T-helper 1 cell (primary cell): Measurements from ENCODE around the gene NLE1.
"Not testable (repeated sequence)": the region's sequence is repeated elsewhere in the genome, so short reads cannot be mapped to it uniquely, and the experiment has no call there.

Source experiments
- DNase-seq, 5 donors: peaks; one replicate each; pipeline ENCODE4 v3.0.0-alpha.2; 2012 to 2020

Gene NLE1

GRCh38 chr17:35161281-35161761, 19.2 kb upstream of the NLE1 start:
- peak in 2 of 5 donors; percentile 6 to 69 for DNase-seq

GRCh38 chr17:35160354-35161201, 18.5 kb upstream of the NLE1 start:
- peak in 3 of 5 donors; percentile 12 to 45 (median 27) for DNase-seq

- no peak for DNase-seq
Measured at GRCh38 chr17:35159940-35160339, 17.8 kb upstream of the NLE1 start.

GRCh38 chr17:35155246-35155645, 13.1 kb upstream of the NLE1 start:
- no peak for DNase-seq

GRCh38 chr17:35154196-35155165, 12.4 kb upstream of the NLE1 start:
- no peak for DNase-seq

GRCh38 chr17:35152421-35153140, 10.5 kb upstream of the NLE1 start:
- no peak for DNase-seq

DNA sequence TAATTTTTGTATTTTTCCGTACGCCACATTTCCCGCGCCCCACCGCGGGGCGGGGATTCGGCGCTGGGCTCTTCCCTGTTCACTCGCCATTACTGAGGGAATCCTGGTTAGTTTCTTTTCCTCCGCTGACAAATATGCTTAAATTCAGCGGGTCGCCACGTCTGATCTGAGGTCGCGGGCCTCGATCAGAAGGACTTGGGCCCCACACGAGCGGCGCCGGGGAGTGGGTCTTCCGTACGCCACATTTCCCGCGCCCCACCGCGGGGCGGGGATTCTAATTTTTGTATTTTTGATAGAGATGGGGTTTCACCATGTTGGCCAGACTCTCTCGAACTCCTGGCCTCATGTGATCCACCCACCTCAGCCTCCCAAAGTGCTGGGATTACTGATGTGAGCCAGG, 9.0 kb upstream of the NLE1 start:
- not testable (repeated sequence) for DNase-seq

GRCh38 chr17:35149941-35150340, 7.8 kb upstream of the NLE1 start:
- no peak for DNase-seq

GRCh38 chr17:35148144-35148543, 6.0 kb upstream of the NLE1 start:
- DNase-seq = no peak

DNA sequence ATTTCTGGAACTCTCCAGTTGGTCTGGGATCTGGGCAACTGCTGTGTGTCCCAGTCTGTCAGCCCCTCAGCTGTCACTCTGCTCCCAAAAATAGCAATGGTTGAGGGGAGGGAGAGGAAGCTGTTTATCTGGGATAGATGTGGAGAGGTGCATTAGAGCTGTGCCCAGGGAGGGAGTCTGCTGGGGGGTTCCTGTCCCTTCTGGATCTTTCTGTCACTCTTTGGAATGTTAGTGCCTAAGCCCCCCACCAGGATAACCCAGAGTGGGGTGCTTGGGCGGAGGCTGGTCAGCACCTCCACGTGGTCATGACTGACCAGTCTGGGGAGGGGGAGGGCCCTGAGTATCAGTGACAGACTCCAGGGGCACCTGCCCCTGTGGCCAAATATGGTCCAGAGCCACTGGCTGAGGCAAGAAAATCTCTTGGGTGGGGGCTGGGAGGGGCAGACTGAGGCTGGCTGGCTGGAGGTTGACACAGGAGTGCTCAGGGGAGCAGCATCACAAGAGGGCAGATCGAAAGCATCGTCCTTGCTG, 5.3 kb upstream of the NLE1 start, which contains the start of gene UNC45B:
Gene UNC45B (plus strand): TSS at position 443 of the 531 bp plus-strand sequence. CDS start 447 bp downstream, outside the sequence.
- DNase-seq = no peak

GRCh38 chr17:35146214-35146833, 4.2 kb upstream of the NLE1 start:
- no peak for DNase-seq

GRCh38 chr17:35144840-35145239, 2.7 kb upstream of the NLE1 start:
- DNase-seq = no peak

DNA sequence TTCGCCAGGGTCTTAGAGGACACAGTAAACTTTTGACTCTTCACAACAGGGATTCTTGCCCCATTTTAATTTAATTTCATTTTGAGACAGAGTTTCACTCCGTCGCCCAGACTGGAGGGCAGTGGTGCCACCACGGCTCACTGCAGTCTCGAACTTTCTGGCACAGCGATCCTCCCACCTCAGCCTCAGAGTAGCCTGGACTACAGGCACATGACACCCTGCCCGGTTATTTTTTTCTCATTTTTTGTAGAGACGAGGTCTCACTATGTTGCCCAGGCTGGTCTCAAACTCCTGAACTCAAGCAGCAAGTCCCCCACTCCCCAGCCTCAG, 329 bp upstream of the NLE1 start:
- DNase-seq = no peak

- no peak for DNase-seq
Measured at GRCh38 chr17:35138218-35138617, 3.9 kb downstream of the NLE1 start.

GRCh38 chr17:35135322-35135721, 6.8 kb downstream of the NLE1 start:
- DNase-seq = no peak

GRCh38 chr17:35132816-35133550, 9.1 kb downstream of the NLE1 start:
- no peak for DNase-seq

GRCh38 chr17:35132099-35132498, 10.0 kb downstream of the NLE1 start:
- DNase-seq = no peak

DNA sequence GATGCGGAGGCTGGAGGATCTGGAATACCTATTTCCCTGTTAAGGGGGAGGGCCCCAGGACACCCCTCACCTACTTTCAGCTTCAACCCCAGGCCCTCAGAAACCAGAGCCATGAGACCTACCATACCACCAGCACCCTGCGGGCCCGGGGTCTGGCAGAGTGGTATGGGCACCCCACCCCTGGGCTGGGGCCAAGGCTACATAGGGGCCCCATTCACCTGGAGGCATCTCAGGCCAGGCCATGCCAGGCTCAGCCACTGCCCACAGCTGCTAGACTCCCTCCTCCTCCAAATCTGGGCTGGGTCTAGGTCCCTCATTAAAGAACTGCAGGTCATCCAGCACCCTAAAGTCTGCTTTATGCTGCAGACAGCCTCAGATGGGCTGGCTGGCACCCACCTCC, 11.7 kb downstream of the NLE1 start:
- no peak for DNase-seq

DNA sequence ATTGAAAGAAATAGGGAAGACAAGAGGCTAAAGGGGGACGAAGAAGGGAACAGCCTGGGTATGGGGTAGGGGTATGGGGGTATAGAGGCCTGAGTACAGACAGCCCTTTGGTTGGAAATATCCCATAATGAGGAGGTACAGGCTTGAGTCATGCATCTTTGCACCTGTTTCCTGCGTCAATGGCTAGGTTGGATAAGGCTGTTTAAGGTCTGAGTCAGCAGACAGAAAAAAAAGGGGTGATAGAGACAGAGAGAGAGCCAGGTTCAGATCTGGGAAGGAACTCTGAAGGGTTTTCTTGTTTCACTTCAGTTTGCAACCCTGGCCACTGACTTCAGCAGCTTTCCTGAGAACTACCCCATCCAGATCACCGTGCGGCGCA, 12.1 kb downstream of the NLE1 start:
- DNase-seq = no peak

DNA sequence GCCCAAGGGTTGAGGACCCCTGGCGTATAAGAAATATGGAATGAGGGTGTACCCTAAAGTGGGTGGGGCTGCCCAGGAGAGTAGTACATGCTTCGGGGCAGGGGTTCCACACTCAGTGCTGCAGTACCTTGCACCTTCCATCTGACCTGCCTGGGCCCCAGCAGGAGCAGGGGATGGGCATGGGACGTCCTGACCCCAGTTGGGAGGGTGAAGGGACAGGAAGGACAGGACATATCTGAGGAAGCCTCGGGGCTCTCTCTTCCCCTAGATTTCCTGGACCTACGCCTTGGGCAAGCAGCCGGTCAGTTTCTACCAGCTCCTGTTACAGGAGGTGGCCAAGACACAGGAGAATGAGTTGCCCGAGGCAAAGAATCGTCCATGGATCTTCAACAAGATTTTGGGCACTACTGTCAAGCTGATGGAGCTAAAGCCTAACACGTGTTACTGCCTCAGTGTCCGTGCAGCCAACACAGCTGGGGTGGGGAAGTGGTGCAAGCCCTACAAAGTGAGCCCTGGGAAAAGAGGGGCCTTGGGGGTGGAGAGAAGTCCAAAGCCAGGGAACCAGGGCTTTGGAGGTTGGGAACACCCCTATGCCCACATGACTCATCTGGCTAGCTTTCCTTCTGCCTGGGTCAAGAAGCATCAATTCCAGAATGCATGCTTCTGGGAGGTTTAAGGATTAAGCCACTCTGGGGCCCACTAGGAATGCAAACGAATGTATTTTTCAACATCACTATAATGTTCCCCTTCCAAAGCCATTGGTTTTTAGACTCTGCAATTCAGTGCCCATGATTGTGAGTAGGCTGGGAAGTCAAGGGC, 12.7 kb downstream of the NLE1 start:
- no peak for DNase-seq
